GM23338 (cell line): ENCODE results near the gene PTPRN2. TPM values are rescaled to one million over a fixed set of nuclear protein-coding genes. Genes with fewer than 3 reads are reported as not detected.

ENCODE experiments used
- ATAC-seq: fragments of 200-7000 bp; cut with Tn5 transposase; 3 replicates; pipeline ENCODE4 v1.9.1; 2020
- DNase-seq: peaks from one replicate; pipeline ENCODE4 v3.0.0-alpha.2; 2015; ENCODE audit warnings: low spot score
- H2AFZ ChIP-seq: fragments of 200-600 bp; sonication (generic); 2 replicates; pipeline ENCODE4 v1.8.0; 2016; ENCODE audit warnings: antibody characterized with exemption, mild to moderate bottlenecking, moderate library complexity
- H3F3A ChIP-seq: fragments of 200-600 bp; sonication (generic); replicated peaks from 2 replicates; pipeline ENCODE4 v1.8.0; 2017; ENCODE audit warnings: antibody characterized with exemption, mixed run types, low read depth
- H3K27ac ChIP-seq: fragments of 200-600 bp; sonication (generic); 2 replicates; pipeline ENCODE4 v1.6.1; 2016; ENCODE audit warnings: low read depth
- H3K27me3 ChIP-seq: fragments of 200-600 bp; sonication (generic); 2 replicates; pipeline ENCODE4 v1.8.0; 2016; ENCODE audit warnings: mild to moderate bottlenecking, mixed run types, moderate library complexity; ENCODE audit not compliant: insufficient read depth
- H3K36me3 ChIP-seq: fragments of 200-600 bp; sonication (generic); 2 replicates; pipeline ENCODE4 v1.8.0; 2016; ENCODE audit warnings: mild to moderate bottlenecking; ENCODE audit not compliant: insufficient read depth
- H3K4me1 ChIP-seq: fragments of 200-600 bp; sonication (generic); 2 replicates; pipeline ENCODE4 v1.8.0; 2016; ENCODE audit warnings: mild to moderate bottlenecking, moderate library complexity; ENCODE audit not compliant: insufficient read depth
- H3K4me2 ChIP-seq: fragments of 200-600 bp; sonication (generic); 2 replicates; pipeline ENCODE4 v1.7.1; 2017; ENCODE audit warnings: mixed run types
- H3K4me3 ChIP-seq: fragments of 200-600 bp; sonication (generic); 2 replicates; pipeline ENCODE4 v1.6.1; 2016; ENCODE audit warnings: mixed run types
- H3K79me2 ChIP-seq: fragments of 200-600 bp; sonication (generic); replicated peaks from 2 replicates; pipeline ENCODE4 v1.8.0; 2017; ENCODE audit warnings: mild to moderate bottlenecking; ENCODE audit not compliant: insufficient read depth
- H3K9me2 ChIP-seq: fragments of 200-600 bp; sonication (generic); 2 replicates; pipeline ENCODE4 v1.8.0; 2017; ENCODE audit not compliant: insufficient read depth
- H4K20me1 ChIP-seq: fragments of 200-600 bp; sonication (generic); replicated peaks from 2 replicates; pipeline ENCODE4 v1.8.0; 2017; ENCODE audit warnings: mild to moderate bottlenecking; ENCODE audit not compliant: insufficient read depth
- H3K27ac Mint-ChIP-seq: 2 replicates; pipeline ENCODE4 v1.8.0; 2020; ENCODE audit warnings: inconsistent platforms, mild to moderate bottlenecking, moderate library complexity, mixed read lengths
- H3K27me3 Mint-ChIP-seq: 3 replicates; pipeline ENCODE4 v1.8.0; 2022; ENCODE audit warnings: low read depth, mild to moderate bottlenecking, moderate library complexity, mixed read lengths, inconsistent platforms; ENCODE audit not compliant: insufficient read depth, poor library complexity
- H3K36me3 Mint-ChIP-seq: 3 replicates; pipeline ENCODE4 v1.8.0; 2021; ENCODE audit warnings: low read depth, mild to moderate bottlenecking, inconsistent platforms, moderate library complexity, mixed read lengths
- H3K4me1 Mint-ChIP-seq: 3 replicates; pipeline ENCODE4 v1.8.0; 2020; ENCODE audit warnings: mild to moderate bottlenecking, inconsistent platforms, mixed read lengths
- H3K4me3 Mint-ChIP-seq: 3 replicates; pipeline ENCODE4 v1.8.0; 2021; ENCODE audit warnings: moderate library complexity, mild to moderate bottlenecking, inconsistent platforms, mixed read lengths
- H3K9me3 Mint-ChIP-seq: 3 replicates; pipeline ENCODE4 v1.8.0; 2020; ENCODE audit warnings: moderate library complexity, mild to moderate bottlenecking, inconsistent platforms, mixed read lengths
- CREB1 ChIP-seq: fragments of 250-450 bp; sonication (Bioruptor Pico); IDR thresholded peaks from 2 replicates; pipeline ENCODE4 v1.5.0; 2020; ENCODE audit warnings: low read depth, mild to moderate bottlenecking, moderate library complexity
- EZH2 ChIP-seq: fragments of 200-600 bp; sonication (generic); IDR thresholded peaks from one replicate; pipeline ENCODE4 v1.8.0; 2017; ENCODE audit warnings: antibody characterized with exemption, mild to moderate bottlenecking, low read depth; ENCODE audit not compliant: unreplicated experiment
- EZH2phosphoT487 ChIP-seq: fragments of 200-600 bp; sonication (generic); IDR thresholded peaks from one replicate; pipeline ENCODE4 v1.8.1; 2018; ENCODE audit warnings: antibody characterized with exemption; ENCODE audit not compliant: unreplicated experiment
- JUNB ChIP-seq: IDR thresholded peaks from one replicate; pipeline ENCODE4 v1.6.1; 2016; ENCODE audit warnings: antibody characterized with exemption; ENCODE audit not compliant: unreplicated experiment
- NANOG ChIP-seq: IDR thresholded peaks from 2 replicates; pipeline ENCODE4 v1.6.1; 2016; ENCODE audit warnings: antibody characterized with exemption, borderline replicate concordance
- POLR2AphosphoS5 ChIP-seq: IDR thresholded peaks from 2 replicates; pipeline ENCODE4 v1.6.1; 2016; ENCODE audit warnings: antibody characterized with exemption, low read depth
- STAT1 ChIP-seq: IDR thresholded peaks from one replicate; pipeline ENCODE4 v1.6.1; 2016; ENCODE audit warnings: antibody characterized with exemption; ENCODE audit not compliant: unreplicated experiment
- ZNF114 ChIP-seq: fragments of 250-450 bp; sonication (Bioruptor Pico); IDR thresholded peaks from 2 replicates; pipeline ENCODE4 v1.5.0; 2020; ENCODE audit warnings: mild to moderate bottlenecking, moderate library complexity
- ZNF331 ChIP-seq: fragments of 250-450 bp; sonication (Bioruptor Pico); IDR thresholded peaks from 2 replicates; pipeline ENCODE4 v1.5.0; 2020; ENCODE audit warnings: low read depth, mild to moderate bottlenecking, moderate library complexity
- polyA plus RNA-seq: library from polyadenylated mRNA; unstranded; fragments of >200 nt; fragmentation: Nextera tagmentation; extraction: Ambion mirVana; gene quantifications from 2 replicates; pipeline ENCODE4 v1.2.1, GENCODE V29; 2016
- total RNA-seq: library from RNA; depleted of rRNA; stranded (reverse); fragments of >200 nt; shearing (Covaris generic); gene quantifications from 2 replicates; pipeline ENCODE4 v1.2.3, GENCODE V29; 2014
- TF ChIP-seq, protein P1 (sequence below): IDR thresholded peaks from one replicate; pipeline ENCODE4 v1.6.1; 2018; ENCODE audit warnings: antibody characterized with exemption; ENCODE audit not compliant: unreplicated experiment
- TF ChIP-seq, protein P2 (sequence below): IDR thresholded peaks from 2 replicates; pipeline ENCODE4 v1.6.1; 2016; ENCODE audit warnings: antibody characterized with exemption
- TF ChIP-seq, protein P3 (sequence below), 2 experiments: fragments of 200-600 bp in 1 of 2; sonication (generic) in 1 of 2; conservative IDR thresholded peaks; 2 replicates each; pipeline versions ENCODE4 v1.5.1 to v1.6.1; 2016 to 2017; ENCODE audit warnings: antibody characterized with exemption in 2 of 2, low read depth in 2 of 2, mild to moderate bottlenecking in 2 of 2, moderate library complexity in 1 of 2
- TF ChIP-seq, protein P4 (sequence below): fragments of 250-450 bp; sonication (Bioruptor Pico); IDR thresholded peaks from 2 replicates; pipeline ENCODE4 v1.5.0; 2020; ENCODE audit warnings: mild to moderate bottlenecking, moderate library complexity

The PTPRN2 gene
- total and polyA plus RNA-seq, 2 experiments from 2014 or later, result 0.87 to 4.0 TPM

DNA sequence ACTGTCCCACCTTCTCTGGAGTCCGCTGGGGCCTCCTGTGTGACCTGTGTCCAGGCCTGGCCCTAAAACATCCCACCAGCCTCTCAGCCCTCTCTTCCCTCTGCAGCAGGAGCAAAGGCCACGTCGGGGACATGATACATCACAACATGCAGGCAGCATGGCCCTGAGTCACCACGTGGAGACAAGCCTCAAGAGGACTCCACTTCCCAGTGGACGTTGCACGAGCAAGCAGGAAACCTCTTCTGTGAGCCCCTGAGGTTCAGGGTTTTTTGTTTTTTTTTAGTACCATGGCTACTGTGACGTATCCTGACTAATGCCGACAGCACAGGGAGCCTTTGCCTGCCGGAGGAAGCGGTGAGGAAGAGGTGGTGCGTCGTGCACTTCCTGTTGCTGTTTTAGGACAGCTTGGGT, 1084.9 kb downstream of the PTPRN2 start:
- DNase-seq, result no peak
- no peaks in the 10 kb centered on the region for H3K27me3 ChIP-seq
- peaks cover 95% of the 10 kb centered on the region for H3K9me3 Mint-ChIP-seq

More for the DNA sequence above, 1084.9 kb downstream of the PTPRN2 start:
- Mint-ChIP-seq H3K36me3 (peaks cover 47% of the 10 kb centered on the region), H3K27me3 (peaks cover 2% of the 10 kb centered on the region), H3K4me1 (no peaks in the 10 kb centered on the region), H3K4me3 (no peak overlapping the region), H3K27ac (no peak overlapping the region)
- H3K36me3 ChIP-seq, result no peaks in the 10 kb centered on the region
- no peaks in the 10 kb centered on the region for H3K79me2 ChIP-seq
- ATAC-seq, result no peak
- H4K20me1 ChIP-seq, result no peaks in the 10 kb centered on the region
- TF ChIP-seq NANOG (no peak), CREB1 (CRISPR knock-in tag) (no peak), ZNF114 (CRISPR knock-in tag) (no peak), STAT1 (no peak), ZNF331 (CRISPR knock-in tag) (no peak), JUNB (no peak), EZH2phosphoT487 (no peak), EZH2 (no peak), POLR2AphosphoS5 (no peak)
- TF ChIP-seq, protein P1, sequence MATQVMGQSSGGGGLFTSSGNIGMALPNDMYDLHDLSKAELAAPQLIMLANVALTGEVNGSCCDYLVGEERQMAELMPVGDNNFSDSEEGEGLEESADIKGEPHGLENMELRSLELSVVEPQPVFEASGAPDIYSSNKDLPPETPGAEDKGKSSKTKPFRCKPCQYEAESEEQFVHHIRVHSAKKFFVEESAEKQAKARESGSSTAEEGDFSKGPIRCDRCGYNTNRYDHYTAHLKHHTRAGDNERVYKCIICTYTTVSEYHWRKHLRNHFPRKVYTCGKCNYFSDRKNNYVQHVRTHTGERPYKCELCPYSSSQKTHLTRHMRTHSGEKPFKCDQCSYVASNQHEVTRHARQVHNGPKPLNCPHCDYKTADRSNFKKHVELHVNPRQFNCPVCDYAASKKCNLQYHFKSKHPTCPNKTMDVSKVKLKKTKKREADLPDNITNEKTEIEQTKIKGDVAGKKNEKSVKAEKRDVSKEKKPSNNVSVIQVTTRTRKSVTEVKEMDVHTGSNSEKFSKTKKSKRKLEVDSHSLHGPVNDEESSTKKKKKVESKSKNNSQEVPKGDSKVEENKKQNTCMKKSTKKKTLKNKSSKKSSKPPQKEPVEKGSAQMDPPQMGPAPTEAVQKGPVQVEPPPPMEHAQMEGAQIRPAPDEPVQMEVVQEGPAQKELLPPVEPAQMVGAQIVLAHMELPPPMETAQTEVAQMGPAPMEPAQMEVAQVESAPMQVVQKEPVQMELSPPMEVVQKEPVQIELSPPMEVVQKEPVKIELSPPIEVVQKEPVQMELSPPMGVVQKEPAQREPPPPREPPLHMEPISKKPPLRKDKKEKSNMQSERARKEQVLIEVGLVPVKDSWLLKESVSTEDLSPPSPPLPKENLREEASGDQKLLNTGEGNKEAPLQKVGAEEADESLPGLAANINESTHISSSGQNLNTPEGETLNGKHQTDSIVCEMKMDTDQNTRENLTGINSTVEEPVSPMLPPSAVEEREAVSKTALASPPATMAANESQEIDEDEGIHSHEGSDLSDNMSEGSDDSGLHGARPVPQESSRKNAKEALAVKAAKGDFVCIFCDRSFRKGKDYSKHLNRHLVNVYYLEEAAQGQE, result no peak
- TF ChIP-seq, protein P2, sequence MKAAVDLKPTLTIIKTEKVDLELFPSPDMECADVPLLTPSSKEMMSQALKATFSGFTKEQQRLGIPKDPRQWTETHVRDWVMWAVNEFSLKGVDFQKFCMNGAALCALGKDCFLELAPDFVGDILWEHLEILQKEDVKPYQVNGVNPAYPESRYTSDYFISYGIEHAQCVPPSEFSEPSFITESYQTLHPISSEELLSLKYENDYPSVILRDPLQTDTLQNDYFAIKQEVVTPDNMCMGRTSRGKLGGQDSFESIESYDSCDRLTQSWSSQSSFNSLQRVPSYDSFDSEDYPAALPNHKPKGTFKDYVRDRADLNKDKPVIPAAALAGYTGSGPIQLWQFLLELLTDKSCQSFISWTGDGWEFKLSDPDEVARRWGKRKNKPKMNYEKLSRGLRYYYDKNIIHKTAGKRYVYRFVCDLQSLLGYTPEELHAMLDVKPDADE, result no peak
- TF ChIP-seq, protein P3, sequence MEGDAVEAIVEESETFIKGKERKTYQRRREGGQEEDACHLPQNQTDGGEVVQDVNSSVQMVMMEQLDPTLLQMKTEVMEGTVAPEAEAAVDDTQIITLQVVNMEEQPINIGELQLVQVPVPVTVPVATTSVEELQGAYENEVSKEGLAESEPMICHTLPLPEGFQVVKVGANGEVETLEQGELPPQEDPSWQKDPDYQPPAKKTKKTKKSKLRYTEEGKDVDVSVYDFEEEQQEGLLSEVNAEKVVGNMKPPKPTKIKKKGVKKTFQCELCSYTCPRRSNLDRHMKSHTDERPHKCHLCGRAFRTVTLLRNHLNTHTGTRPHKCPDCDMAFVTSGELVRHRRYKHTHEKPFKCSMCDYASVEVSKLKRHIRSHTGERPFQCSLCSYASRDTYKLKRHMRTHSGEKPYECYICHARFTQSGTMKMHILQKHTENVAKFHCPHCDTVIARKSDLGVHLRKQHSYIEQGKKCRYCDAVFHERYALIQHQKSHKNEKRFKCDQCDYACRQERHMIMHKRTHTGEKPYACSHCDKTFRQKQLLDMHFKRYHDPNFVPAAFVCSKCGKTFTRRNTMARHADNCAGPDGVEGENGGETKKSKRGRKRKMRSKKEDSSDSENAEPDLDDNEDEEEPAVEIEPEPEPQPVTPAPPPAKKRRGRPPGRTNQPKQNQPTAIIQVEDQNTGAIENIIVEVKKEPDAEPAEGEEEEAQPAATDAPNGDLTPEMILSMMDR (conservative IDR thresholded peaks at IDR 0.05; ENCODE audit: low read depth in 2 of 2), result no peak
- TF ChIP-seq, protein P4, sequence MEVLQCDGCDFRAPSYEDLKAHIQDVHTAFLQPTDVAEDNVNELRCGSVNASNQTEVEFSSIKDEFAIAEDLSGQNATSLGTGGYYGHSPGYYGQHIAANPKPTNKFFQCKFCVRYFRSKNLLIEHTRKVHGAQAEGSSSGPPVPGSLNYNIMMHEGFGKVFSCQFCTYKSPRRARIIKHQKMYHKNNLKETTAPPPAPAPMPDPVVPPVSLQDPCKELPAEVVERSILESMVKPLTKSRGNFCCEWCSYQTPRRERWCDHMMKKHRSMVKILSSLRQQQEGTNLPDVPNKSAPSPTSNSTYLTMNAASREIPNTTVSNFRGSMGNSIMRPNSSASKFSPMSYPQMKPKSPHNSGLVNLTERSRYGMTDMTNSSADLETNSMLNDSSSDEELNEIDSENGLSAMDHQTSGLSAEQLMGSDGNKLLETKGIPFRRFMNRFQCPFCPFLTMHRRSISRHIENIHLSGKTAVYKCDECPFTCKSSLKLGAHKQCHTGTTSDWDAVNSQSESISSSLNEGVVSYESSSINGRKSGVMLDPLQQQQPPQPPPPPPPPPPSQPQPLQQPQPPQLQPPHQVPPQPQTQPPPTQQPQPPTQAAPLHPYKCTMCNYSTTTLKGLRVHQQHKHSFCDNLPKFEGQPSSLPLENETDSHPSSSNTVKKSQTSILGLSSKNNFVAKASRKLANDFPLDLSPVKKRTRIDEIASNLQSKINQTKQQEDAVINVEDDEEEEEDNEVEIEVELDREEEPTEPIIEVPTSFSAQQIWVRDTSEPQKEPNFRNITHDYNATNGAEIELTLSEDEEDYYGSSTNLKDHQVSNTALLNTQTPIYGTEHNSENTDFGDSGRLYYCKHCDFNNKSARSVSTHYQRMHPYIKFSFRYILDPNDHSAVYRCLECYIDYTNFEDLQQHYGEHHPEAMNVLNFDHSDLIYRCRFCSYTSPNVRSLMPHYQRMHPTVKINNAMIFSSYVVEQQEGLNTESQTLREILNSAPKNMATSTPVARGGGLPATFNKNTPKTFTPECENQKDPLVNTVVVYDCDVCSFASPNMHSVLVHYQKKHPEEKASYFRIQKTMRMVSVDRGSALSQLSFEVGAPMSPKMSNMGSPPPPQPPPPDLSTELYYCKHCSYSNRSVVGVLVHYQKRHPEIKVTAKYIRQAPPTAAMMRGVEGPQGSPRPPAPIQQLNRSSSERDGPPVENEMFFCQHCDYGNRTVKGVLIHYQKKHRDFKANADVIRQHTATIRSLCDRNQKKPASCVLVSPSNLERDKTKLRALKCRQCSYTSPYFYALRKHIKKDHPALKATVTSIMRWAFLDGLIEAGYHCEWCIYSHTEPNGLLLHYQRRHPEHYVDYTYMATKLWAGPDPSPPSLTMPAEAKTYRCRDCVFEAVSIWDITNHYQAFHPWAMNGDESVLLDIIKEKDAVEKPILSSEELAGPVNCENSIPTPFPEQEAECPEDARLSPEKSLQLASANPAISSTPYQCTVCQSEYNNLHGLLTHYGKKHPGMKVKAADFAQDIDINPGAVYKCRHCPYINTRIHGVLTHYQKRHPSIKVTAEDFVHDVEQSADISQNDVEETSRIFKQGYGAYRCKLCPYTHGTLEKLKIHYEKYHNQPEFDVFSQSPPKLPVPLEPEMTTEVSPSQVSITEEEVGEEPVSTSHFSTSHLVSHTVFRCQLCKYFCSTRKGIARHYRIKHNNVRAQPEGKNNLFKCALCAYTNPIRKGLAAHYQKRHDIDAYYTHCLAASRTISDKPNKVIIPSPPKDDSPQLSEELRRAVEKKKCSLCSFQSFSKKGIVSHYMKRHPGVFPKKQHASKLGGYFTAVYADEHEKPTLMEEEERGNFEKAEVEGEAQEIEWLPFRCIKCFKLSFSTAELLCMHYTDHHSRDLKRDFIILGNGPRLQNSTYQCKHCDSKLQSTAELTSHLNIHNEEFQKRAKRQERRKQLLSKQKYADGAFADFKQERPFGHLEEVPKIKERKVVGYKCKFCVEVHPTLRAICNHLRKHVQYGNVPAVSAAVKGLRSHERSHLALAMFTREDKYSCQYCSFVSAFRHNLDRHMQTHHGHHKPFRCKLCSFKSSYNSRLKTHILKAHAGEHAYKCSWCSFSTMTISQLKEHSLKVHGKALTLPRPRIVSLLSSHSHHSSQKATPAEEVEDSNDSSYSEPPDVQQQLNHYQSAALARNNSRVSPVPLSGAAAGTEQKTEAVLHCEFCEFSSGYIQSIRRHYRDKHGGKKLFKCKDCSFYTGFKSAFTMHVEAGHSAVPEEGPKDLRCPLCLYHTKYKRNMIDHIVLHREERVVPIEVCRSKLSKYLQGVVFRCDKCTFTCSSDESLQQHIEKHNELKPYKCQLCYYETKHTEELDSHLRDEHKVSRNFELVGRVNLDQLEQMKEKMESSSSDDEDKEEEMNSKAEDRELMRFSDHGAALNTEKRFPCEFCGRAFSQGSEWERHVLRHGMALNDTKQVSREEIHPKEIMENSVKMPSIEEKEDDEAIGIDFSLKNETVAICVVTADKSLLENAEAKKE (CRISPR knock-in tag), result no peak
- no peaks in the 10 kb centered on the region for H3F3A ChIP-seq
- no peaks in the 10 kb centered on the region for H3K4me1 ChIP-seq
- no peak overlapping the region for H3K27ac ChIP-seq
- H3K4me2 ChIP-seq, result no peak overlapping the region
- no peaks in the 10 kb centered on the region for H3K9me2 ChIP-seq
- no peak overlapping the region for H3K4me3 ChIP-seq
- no peak overlapping the region for H2AFZ ChIP-seq
